HG03520 (cell line): ENCODE data around the gene CHSY3.

Experiments used
- ATAC-seq: cut with Tn5 transposase; IDR thresholded peaks from one replicate; pipeline ENCODE4 v1.9.1; 2021; ENCODE audit warnings: mild to moderate bottlenecking, moderate library complexity; ENCODE audit not compliant: unreplicated experiment

Gene CHSY3

GRCh38 chr5:130021000-130021399 is 116.7 kb downstream of the CHSY3 start:
- ATAC-seq = no peak

- ATAC-seq = no peak
Observed at GRCh38 chr5:130021876-130022275, 117.6 kb downstream of the CHSY3 start.

GRCh38 chr5:130023604-130024003 is 119.3 kb downstream of the CHSY3 start:
- no peak for ATAC-seq

GRCh38 chr5:130024006-130024405 is 119.7 kb downstream of the CHSY3 start:
- ATAC-seq = no peak

GRCh38 chr5:130025511-130025910 is 121.2 kb downstream of the CHSY3 start:
- ATAC-seq = no peak

GRCh38 chr5:130032807-130033206 is 128.5 kb downstream of the CHSY3 start:
- ATAC-seq = no peak

GRCh38 chr5:130034566-130035210 is 130.4 kb downstream of the CHSY3 start:
- ATAC-seq = no peak

GRCh38 chr5:130035388-130035787 is 131.1 kb downstream of the CHSY3 start:
- no peak for ATAC-seq

- no peak for ATAC-seq
Observed at GRCh38 chr5:130037905-130038304, 133.6 kb downstream of the CHSY3 start.

- ATAC-seq = no peak
Observed at GRCh38 chr5:130043834-130044233, 139.6 kb downstream of the CHSY3 start.

GRCh38 chr5:130045334-130045733 is 141.1 kb downstream of the CHSY3 start:
- peak; percentile 59 for ATAC-seq

GRCh38 chr5:130050585-130050984 is 146.3 kb downstream of the CHSY3 start:
- no peak for ATAC-seq

- no peak for ATAC-seq
Observed at GRCh38 chr5:130052752-130053151, 148.5 kb downstream of the CHSY3 start.

- no peak for ATAC-seq
Observed at GRCh38 chr5:130055572-130055971, 151.3 kb downstream of the CHSY3 start.

- no peak for ATAC-seq
Observed at GRCh38 chr5:130061746-130062145, 157.5 kb downstream of the CHSY3 start.

GRCh38 chr5:130063603-130064002 is 159.3 kb downstream of the CHSY3 start:
- ATAC-seq = no peak

- ATAC-seq = no peak
Observed at GRCh38 chr5:130064484-130064883, 160.2 kb downstream of the CHSY3 start.

GRCh38 chr5:130065617-130066016 is 161.4 kb downstream of the CHSY3 start:
- no peak for ATAC-seq

- ATAC-seq = no peak
Observed at GRCh38 chr5:130066644-130067043, 162.4 kb downstream of the CHSY3 start.

GRCh38 chr5:130067364-130067763 is 163.1 kb downstream of the CHSY3 start:
- ATAC-seq = no peak

- ATAC-seq = no peak
Observed at GRCh38 chr5:130068101-130068500, 163.8 kb downstream of the CHSY3 start.

- ATAC-seq = no peak
Observed at GRCh38 chr5:130068988-130069387, 164.7 kb downstream of the CHSY3 start.

- no peak for ATAC-seq
Observed at GRCh38 chr5:130074820-130075219, 170.6 kb downstream of the CHSY3 start.
